NCI-H2196 treated with DMSO at 0.1 percent for 48 hours (cell line): ENCODE measurements around the gene KMT2E.

ENCODE experiments used
- DNase-seq: peaks from one replicate; lab custom pipeline; 2025; ENCODE audit not compliant: unreplicated experiment; lab: John Stamatoyannopoulos, UW

The KMT2E gene

DNA sequence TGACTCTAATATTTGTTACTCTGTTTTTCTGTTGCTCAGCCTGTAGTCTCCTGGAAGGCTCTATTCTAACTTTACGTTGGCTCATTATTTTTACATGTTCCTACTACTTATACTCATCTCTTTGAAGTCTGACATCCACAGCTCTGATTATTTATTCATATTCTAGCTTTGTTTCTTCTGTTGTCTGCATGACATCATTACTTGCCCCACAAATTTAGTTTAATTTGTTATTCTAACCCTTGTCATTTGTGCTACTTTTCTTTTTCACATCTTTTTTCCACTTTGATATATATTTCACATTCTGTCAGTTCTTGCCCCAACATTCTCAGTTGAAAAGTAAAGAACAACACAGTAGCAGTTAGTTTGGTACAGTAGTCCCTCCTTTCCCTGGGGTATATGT lies 51.1 kb downstream of the KMT2E start:
- no peak for DNase-seq

DNA sequence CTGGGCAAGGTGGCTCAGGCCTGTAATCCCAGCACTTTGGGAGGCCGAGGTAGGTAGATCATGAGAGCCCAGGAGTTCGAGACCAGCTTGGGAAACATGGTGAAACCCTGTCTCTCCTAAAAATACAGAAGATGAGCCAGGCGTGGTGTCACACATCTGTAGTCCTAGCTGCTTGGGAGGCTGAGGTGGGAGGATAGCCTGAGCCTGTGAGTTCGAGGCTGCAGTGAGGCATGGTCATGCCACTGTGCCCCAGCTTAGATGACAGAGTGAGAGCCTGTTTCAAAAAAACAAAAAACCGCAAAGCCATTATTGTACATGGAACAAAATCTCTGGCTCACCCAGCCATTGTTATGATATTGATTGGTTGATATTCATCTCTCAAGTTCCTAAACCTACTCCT lies 53.7 kb downstream of the KMT2E start:
- DNase-seq: no peak

DNA sequence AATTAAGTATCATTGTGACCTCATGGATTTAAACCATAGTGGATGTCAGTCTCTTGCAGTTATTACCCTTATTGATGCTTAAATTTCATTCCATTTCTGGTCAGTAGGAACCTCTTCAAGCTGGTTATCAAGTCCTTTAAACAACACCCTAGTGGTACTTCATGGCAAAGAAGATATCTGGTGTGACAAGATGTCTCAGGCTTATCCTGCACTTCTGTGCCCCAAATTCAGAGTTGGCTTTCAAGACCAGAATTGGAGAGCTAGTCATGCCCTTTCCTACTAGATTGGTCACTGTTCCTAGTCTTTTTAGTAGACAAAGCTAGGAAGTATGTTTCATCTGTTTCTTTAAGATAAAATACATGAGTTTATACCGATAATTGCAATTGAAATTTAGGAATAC lies 54.9 kb downstream of the KMT2E start:
- DNase-seq: no peak

DNA sequence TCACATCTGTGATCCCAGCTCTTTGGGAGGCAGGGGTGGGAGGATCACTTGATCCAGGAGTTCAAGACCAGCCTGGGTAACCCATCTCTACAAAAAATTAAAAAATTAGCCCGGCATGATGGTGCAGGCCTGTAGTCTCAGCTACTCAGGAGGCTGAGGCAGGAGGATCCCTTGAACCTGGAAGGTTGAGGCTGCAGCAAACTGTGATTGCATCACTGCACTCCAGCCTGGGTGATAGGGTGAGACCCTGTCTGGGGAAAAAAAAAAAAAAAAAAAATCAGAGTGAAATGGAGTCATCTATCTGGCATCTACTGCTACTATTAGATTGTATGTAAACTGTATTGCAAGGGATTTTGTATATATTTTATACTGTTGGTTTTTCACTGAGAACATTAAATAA lies 59.1 kb downstream of the KMT2E start:
- no peak for DNase-seq

DNA sequence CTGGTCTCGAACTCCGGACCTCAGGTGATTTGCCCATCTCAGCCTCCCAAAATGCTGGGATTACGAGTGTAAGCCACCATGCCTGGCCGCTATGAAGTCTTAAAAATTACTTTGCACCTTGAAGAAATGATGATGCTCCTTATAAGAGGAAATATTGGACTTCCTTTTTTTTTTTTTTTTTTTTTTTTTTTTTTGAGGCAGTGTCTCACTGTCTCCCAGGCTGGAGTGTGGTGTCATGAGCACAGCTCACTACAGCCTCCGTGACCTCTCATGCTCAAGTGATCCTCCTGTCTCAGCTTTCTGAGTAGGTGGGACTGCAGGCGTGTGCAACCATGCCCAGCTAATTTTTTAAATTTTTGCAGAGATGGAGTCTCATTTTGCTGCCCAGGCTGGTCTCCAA lies 65.3 kb downstream of the KMT2E start:
- DNase-seq: no peak

DNA sequence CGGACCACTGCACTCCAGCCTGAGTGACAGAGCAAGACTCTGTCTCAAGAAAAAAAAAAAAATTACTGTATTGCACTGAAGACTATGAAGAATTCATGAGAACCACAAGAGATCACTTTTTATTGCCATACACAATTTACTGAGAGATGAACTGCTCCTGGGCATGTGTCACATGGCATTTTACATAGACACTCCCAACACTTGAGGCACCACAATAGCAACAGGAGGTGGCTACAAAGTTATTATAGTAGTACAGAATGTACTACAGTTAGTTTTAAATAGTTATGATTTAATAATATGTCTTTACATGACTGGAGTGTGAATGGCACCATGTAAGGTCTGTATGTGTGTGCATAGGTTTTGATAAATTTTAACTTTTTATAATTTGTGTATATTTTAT lies 70.6 kb downstream of the KMT2E start:
- DNase-seq: no peak

DNA sequence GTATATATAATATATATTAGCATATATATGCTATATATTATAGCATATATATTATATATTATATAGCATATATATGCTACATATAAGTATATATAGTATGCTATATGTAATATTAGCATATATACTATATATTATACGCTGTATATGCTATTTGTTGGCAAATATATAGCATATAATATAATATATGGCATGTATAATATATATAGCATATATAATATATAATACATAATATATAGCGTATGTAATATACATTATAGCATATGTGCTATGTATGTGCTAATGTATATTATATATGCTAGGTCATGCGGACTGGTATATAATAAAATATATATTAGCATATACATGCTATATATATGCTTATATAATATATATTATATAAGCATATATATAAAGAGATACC lies 72.8 kb downstream of the KMT2E start:
- no peak for DNase-seq

DNA sequence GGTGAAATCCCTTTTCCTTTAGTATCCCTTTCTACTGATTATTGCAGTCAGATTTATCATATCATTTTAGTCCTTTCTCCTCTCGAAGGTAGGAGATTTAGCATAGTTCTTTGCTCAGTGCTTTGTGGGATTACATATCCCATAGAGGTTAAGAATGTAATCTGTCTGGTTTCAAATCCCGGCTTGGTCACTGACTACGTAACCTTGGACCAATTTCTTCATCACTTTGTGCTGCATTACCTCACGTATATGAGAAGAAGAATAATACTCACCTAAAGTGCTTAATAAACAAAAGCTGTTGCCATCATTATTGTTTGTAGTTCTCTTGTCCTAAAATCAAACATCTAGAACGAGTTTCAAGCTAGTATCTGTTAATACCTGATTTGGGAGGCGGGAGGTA lies 74.0 kb downstream of the KMT2E start:
- DNase-seq: no peak

DNA sequence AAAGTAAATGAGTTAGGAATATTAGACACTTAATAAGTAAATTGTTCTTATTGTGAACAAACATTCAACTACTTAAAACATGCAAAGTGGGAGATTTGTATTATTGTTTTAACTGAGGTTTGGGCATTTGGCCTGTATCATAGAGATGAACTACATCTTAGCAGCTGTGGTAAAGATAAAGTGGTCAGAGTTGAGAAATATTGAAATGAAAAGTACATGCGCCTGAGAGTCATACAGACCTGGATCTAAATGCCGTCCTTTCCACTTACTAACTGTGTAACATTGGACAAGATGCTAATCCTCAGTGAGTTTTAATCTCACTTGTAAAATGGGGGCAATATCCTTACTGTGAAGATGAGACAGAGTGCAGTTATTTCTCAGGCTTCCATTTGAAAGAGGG lies 74.5 kb downstream of the KMT2E start:
- no peak for DNase-seq

DNA sequence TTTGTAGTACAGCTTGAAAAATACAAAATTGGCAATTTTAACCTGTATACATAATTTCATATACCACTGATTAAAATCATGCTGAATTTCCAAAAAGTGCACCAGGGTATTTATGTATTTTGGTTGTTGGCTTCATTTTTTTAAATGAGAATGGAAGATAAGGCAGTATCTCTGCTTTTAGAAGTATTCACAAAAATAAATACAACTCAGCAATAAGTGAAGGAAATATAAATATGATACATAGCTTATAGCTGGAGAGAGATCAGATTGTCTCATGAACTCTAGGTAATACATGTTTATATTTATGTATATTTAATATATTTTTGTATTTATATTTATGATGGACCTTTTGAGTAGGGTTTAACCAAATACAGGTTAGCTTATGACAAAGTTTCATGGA lies 81.0 kb downstream of the KMT2E start:
- DNase-seq: no peak

DNA sequence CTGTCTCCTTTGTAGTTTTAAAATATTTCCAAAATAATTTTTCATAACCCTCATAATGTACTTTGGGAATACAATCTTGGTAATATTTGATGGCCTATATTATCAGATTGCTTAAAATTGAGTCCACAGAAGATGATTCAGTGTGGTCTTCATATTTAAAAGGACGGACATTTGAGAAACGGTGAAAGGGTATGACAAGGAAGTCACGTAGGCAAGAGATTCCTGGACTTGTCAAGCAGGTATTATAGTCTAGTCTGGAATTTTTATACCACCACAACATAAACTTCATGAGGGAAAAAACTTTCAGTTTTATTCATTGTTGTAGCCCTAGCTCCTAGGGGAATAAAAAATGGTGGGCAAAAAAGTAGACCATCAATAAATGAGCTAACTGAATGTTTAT lies 82.3 kb downstream of the KMT2E start:
- DNase-seq: no peak

DNA sequence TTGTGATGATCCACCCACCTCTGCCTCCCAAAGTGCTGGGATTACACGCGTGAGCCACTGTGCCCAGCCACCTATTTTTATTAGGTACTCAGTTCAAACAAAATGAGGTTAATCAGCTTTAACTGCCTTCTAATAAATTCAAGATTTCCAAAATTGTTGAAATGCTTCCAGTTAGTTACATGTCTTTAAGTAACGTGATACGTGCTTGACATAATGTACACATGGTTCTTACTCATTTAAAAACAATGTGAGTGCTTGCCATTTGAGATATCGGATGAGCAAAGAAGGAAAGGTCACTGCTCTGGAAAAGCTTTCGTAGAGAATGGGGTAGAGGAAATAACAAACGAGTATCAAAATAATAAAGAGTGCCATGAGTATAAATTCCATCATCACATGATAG lies 83.6 kb downstream of the KMT2E start:
- peak; percentile 32 for DNase-seq

DNA sequence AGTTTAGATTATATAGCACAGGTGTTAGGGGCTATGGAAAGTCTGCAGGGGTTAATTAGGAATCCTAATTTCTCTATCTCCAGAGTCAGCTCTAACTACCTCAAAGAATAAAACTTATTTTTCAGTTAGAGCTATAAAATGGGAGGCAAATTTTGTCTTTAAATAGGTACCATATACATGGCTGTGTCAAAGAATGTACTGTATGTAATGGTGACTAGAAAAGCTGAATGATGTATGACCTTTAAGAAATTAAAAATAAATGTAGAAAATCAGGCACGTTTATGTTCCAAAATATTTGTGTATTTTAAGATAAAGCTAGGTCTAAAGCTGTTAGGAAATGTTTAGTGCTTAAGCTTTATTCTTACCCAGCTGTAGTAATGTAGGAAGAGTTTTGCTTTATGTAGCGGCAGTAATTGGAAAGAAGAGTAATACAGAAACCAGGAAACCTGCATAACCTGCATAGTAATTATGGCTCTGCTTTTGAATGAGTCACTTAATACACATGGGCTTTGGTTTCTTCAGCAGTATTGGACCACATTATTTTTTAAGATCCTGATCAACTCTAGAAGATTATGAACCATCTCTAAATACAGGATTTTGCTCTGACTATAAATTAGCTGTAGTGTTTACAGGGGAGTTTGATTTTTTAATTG lies 85.0 kb downstream of the KMT2E start:
- peak; percentile 7 for DNase-seq

DNA sequence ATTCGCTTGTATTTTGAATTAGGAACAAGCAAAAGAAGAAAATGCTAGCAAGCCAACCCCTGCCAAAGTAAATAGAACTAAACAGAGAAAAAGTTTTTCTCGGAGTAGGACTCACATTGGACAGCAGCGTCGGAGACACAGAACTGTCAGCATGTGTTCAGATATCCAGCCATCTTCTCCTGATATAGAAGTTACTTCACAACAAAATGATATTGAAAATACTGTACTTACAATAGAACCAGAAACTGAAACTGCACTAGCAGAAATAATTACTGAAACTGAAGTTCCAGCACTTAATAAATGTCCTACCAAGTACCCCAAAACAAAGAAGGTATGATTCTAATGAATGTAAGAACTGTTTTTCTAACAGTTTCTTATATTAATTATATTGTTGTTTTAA lies 87.9 kb downstream of the KMT2E start:
- DNase-seq: no peak

DNA sequence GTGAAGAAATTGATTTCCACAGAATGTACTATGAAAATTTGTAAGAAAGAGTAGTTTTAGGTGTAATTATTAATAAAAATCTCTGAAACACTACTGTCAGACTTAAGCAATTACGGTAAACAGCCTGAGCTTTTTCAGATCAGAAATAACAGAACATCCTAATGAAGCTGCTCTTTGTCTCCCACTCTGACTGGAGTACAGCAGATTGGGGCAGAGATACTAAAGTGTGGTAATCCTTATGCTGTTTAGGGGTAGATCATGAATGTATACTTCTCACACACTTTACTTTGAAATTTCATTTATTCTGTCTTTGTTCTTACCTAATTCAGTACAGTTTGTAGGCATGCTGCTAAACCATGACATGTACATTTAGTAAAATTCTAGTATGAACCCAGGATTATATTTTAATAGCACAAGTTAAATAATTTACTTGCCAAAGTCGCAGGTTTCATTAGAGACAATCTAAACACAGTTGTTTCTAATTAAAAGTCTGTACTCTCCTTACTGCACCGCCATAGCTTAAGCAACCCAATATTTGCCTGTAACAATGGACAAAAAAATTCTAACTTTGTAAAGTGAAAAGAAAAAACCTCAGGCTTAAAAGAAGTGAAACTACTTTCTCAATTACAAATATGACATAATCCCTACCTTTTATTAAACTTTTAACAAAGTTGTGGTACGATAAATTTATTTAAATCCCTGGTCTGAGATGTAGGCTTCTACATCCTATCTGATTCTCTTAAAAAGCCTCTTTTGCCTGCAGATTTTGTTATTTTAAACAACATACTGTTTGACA lies 88.8 kb downstream of the KMT2E start:
- no peak for DNase-seq

DNA sequence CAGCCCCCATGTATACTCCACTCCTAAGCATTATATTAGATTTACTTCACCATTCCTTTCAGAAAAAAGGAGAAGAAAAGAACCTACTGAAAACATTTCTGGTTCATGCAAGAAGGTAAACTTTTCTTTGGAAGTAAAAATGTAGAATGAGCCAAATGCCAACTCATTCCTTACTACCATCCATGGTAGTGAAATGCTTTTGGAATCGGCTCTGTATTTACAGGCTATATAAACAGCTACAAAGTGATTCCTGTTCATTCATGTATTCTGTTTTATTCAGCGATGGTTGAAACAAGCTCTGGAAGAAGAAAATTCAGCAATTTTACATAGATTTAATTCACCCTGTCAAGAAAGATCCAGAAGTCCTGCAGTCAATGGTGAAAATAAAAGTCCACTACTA lies 91.6 kb downstream of the KMT2E start:
- DNase-seq: no peak

DNA sequence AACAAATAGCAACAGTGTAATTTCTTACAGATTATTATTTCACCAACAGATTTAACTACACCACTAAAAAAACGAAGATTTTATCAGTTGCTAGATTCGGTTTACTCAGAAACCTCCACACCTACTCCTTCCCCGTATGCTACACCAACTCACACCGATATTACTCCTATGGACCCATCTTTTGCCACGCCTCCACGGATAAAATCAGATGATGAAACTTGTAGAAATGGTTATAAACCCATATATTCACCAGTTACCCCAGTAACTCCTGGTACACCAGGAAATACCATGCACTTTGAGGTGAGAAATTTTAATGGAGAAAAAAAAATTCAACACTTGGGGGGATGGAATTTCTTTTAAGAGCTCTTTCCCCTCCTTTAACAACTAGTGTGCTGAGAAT lies 92.5 kb downstream of the KMT2E start:
- DNase-seq: no peak

DNA sequence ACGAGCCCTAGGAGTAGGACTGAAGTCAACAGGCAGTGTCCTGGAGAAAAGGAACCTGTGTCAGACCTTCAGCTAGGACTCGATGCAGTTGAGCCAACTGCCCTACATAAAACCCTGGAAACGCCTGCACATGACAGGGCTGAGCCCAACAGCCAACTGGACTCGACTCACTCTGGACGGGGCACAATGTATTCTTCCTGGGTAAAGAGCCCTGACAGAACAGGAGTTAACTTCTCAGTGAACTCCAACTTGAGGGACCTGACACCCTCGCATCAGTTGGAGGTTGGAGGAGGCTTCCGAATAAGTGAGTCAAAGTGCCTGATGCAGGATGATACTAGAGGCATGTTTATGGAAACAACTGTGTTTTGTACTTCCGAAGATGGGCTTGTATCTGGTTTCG lies 93.5 kb downstream of the KMT2E start:
- no peak for DNase-seq

DNA sequence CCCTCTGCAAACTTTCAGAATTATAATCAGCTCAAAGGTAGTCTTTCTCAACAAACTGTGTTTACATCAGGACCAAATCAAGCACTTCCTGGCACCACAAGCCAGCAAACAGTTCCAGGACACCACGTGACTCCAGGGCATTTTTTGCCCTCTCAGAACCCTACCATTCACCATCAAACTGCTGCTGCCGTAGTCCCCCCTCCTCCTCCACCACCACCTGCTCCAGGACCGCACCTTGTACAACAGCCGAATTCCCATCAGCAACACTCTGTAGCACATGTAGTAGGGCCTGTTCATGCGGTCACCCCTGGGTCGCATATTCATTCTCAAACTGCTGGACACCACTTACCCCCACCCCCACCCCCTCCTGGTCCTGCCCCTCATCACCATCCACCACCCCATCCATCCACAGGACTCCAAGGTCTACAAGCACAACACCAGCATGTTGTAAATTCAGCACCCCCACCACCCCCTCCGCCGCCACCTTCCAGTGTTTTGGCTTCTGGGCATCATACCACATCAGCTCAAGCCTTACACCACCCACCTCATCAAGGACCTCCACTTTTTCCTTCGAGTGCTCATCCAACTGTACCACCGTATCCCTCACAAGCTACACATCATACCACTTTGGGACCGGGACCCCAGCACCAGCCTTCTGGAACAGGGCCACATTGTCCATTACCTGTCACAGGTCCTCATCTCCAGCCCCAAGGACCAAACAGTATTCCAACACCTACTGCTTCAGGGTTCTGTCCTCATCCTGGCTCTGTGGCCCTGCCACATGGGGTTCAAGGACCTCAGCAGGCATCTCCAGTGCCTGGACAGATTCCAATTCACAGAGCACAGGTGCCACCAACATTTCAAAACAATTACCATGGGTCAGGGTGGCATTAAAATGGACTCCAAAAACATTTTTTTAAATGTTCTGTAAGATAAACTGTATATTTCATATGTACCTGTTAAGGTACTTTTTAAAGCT lies 98.7 kb downstream of the KMT2E start:
- DNase-seq: no peak

DNA sequence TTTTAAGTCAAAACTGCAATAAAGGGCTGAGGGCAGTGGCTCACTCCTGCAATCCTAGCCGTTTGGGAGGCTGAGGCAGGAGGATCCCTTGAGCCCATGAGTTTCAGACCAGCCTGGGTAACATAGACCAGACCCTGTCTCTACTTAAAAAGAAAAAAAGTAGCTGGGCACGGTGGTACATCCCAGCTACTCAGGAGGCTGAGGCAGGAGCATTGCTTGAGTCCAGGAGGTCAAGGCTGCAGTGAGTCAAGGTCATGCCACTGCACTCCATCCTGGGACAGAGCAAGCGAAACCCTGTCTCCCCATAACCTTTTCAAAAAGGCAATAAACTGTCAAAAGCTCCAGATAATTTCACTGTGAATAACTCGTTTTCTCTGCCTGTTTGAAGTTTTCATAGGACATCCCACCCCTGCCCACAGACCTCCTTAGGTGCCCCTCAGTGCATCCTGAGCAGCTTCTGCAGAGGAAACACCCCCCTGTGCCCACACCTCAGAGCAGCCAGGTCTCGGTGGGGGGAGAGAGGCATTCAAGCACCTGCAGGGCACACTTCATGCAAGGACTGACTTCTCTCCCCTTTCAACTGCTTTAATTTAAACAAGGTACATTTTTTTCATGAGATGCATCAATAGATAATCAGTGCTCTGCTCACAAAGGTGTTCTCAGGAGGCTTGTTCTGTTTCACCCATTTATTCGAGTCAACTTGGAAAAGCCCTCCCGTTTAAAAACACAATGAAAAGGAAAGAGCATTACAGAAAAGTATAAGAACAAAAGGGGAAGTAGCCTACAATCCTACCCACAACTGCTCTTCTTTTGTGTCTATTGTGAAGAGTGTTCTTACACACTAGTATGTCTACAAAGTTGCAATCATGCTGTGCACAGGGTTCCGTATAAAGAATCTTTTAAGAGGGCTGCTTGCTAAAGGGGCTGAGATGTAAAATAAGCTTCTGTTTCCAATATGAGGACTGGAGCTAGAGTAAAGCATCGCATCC lies 104.9 kb downstream of the KMT2E start:
- no peak for DNase-seq

DNA sequence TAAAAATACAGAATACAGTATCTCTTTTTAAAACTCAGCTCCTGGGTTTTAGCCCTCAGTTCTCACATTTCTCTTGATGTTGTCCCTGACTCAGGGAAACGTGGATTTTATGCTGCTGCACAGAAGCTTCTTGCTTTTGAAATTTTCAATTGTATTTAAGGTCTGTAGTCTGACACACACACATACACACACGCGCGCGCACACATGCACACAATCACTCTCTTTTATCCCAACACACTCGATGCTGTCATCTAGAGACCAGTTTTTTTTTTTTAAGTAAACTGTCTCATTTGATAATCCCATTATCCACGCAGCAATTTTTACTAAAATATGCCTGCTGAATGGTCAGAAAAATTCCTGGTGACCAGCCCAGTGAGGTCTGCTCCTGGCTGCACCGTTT lies 108.6 kb downstream of the KMT2E start:
- no peak for DNase-seq
